ENCODE data around the gene OR2H1.

GRCh38 chr6:29509239-29509638 is 52.3 kb downstream of the OR2H1 start:
- no peak for TF ChIP-seq CTCF (IDR thresholded peaks at IDR 0.05)
- no peak for TF ChIP-seq EP300 (IDR thresholded peaks at IDR 0.05)
- TF ChIP-seq POLR2A (IDR thresholded peaks at IDR 0.05), result no peak
- TF ChIP-seq POLR2AphosphoS5 (IDR thresholded peaks at IDR 0.05), result no peak
